HEK293 (cell line): ENCODE data around the gene JOSD2.
A peak's percentile ranks its signal among the peaks of the same experiment; 100 is the strongest.

ENCODE experiments used
- CTCF ChIA-PET: fragments of 350-600 bp; formaldehyde crosslinking; extraction: SDS; loops from one replicate; lab custom pipeline; 2021; ENCODE audit warnings: antibody characterized with exemption; lab: Yijun Ruan, JAX
- POLR2A ChIA-PET: fragments of 300-600 bp; formaldehyde crosslinking; extraction: SDS; loops from one replicate; lab custom pipeline; 2020; ENCODE audit warnings: antibody characterized with exemption, inconsistent platforms; lab: Yijun Ruan, JAX
- H3K27ac ChIP-seq: fragments of 200-500 bp; sonication (Bioruptor generic); 2 replicates; pipeline ENCODE4 v1.5.1; 2014; ENCODE audit warnings: low read depth, low read length, control low read depth, inconsistent platforms; ENCODE audit errors: extremely low read depth
- H3K36me3 ChIP-seq, 2 experiments: fragments of 200-500 bp in 1 of 2; sonication (Bioruptor generic) in 1 of 2; 1 replicate in 1 of 2; 2 replicates in 1 of 2; pipeline ENCODE4 v1.5.1; 2014 to 2017; ENCODE audit warnings: inconsistent platforms in 2 of 2, low read length in 2 of 2; ENCODE audit not compliant: control insufficient read depth in 2 of 2, insufficient read depth in 1 of 2
- H3K4me1 ChIP-seq: fragments of 200-500 bp; sonication (Bioruptor generic); 2 replicates; pipeline ENCODE4 v1.5.1; 2014; ENCODE audit warnings: mild to moderate bottlenecking, low read length, inconsistent platforms; ENCODE audit not compliant: control insufficient read depth, insufficient read depth
- H3K4me3 ChIP-seq: 2 replicates; pipeline ENCODE4 v1.5.1; 2011; ENCODE audit warnings: low read depth, mild to moderate bottlenecking, control low read depth, low read length, moderate library complexity
- H3K9me3 ChIP-seq: fragments of 200-500 bp; sonication (Bioruptor generic); 2 replicates; pipeline ENCODE4 v1.5.1; 2014; ENCODE audit warnings: low read depth, low read length, inconsistent platforms; ENCODE audit not compliant: control insufficient read depth, insufficient read depth
- GLIS1 ChIP-seq: fragments of 450-650 bp; formaldehyde crosslinking; IDR thresholded peaks from 2 replicates; pipeline ENCODE4 v1.5.1; 2016; ENCODE audit warnings: missing biosample characterization, missing genetic modification characterization
- IKZF3 ChIP-seq: fragments of 450-650 bp; IDR thresholded peaks from 2 replicates; pipeline ENCODE4 v1.5.0; 2018; ENCODE audit warnings: missing biosample characterization, mild to moderate bottlenecking, missing genetic modification characterization, moderate library complexity
- KLF17 ChIP-seq: fragments of 450-650 bp; formaldehyde crosslinking; IDR thresholded peaks from 2 replicates; pipeline ENCODE4 v1.5.1; 2016; ENCODE audit warnings: missing biosample characterization, missing genetic modification characterization
- MYNN ChIP-seq: fragments of 450-650 bp; formaldehyde crosslinking; IDR thresholded peaks from 2 replicates; pipeline ENCODE4 v1.5.1; 2016; ENCODE audit warnings: missing biosample characterization, missing genetic modification characterization, borderline replicate concordance
- MZF1 ChIP-seq: fragments of 450-650 bp; formaldehyde crosslinking; IDR thresholded peaks from 2 replicates; pipeline ENCODE4 v1.5.1; 2017; ENCODE audit warnings: missing biosample characterization, missing genetic modification characterization, borderline replicate concordance
- PATZ1 ChIP-seq: fragments of 450-650 bp; formaldehyde crosslinking; IDR thresholded peaks from 2 replicates; pipeline ENCODE4 v1.5.1; 2016; ENCODE audit warnings: missing biosample characterization, missing genetic modification characterization
- SCRT1 ChIP-seq: fragments of 450-650 bp; formaldehyde crosslinking; IDR thresholded peaks from 2 replicates; pipeline ENCODE4 v1.5.1; 2016; ENCODE audit warnings: missing biosample characterization, missing genetic modification characterization, borderline replicate concordance
- SCRT2 ChIP-seq: fragments of 450-650 bp; formaldehyde crosslinking; IDR thresholded peaks from 2 replicates; pipeline ENCODE4 v1.5.1; 2016; ENCODE audit warnings: missing biosample characterization, missing genetic modification characterization
- ZIC2 ChIP-seq: fragments of 450-650 bp; formaldehyde crosslinking; IDR thresholded peaks from 2 replicates; pipeline ENCODE4 v1.5.1; 2016; ENCODE audit warnings: missing biosample characterization, missing genetic modification characterization
- ZNF311 ChIP-seq: fragments of 450-650 bp; formaldehyde crosslinking; IDR thresholded peaks from 2 replicates; pipeline ENCODE4 v1.5.1; 2017; ENCODE audit warnings: missing biosample characterization, missing genetic modification characterization, borderline replicate concordance
- ZNF335 ChIP-seq: fragments of 450-650 bp; formaldehyde crosslinking; conservative IDR thresholded peaks from 2 replicates; pipeline ENCODE4 v1.5.1; 2016; ENCODE audit warnings: missing biosample characterization, missing genetic modification characterization
- ZNF341 ChIP-seq: fragments of 450-650 bp; formaldehyde crosslinking; IDR thresholded peaks from 2 replicates; pipeline ENCODE4; 2016; ENCODE audit warnings: low read depth, missing biosample characterization, missing genetic modification characterization
- ZNF394 ChIP-seq: fragments of 450-650 bp; formaldehyde crosslinking; IDR thresholded peaks from 2 replicates; pipeline ENCODE4 v1.5.1; 2016; ENCODE audit warnings: missing biosample characterization, missing genetic modification characterization, mild to moderate bottlenecking, moderate library complexity, borderline replicate concordance
- ZNF433 ChIP-seq: fragments of 450-650 bp; formaldehyde crosslinking; IDR thresholded peaks from 2 replicates; pipeline ENCODE4 v1.5.1; 2016; ENCODE audit warnings: missing biosample characterization, missing genetic modification characterization, low read depth
- ZNF521 ChIP-seq: fragments of 450-650 bp; formaldehyde crosslinking; IDR thresholded peaks from 2 replicates; pipeline ENCODE4 v1.5.1; 2017; ENCODE audit warnings: missing biosample characterization, mild to moderate bottlenecking, missing genetic modification characterization
- ZNF544 ChIP-seq: fragments of 450-650 bp; formaldehyde crosslinking; IDR thresholded peaks from 2 replicates; pipeline ENCODE4 v1.5.0; 2017; ENCODE audit warnings: missing biosample characterization, missing genetic modification characterization

Gene JOSD2

GRCh38 chr19:50512999-50513745 is 2.2 kb upstream of the JOSD2 start (continued):
- peak; percentile 50 for TF ChIP-seq PATZ1

GRCh38 chr19:50512112-50512998 is 1.4 kb upstream of the JOSD2 start:
- CTCF ChIA-PET = interaction anchor here (0.9 to 2.7 kb wide), 4 partner anchors 16 to 144 kb away, joined by 3 to 11 read pairs (median 6); no protein-coding TSS in a partner anchor
- TF ChIP-seq ZNF433 = no peak
- no peak for TF ChIP-seq IKZF3 (tag by site-specific recombination)
- no peak for TF ChIP-seq ZNF311 (tag by site-specific recombination)
- TF ChIP-seq ZNF335 (tag by site-specific recombination) = no peak
- no peak for TF ChIP-seq ZNF544
- no peak for TF ChIP-seq ZNF341 (tag by site-specific recombination)
- peak; percentile 17; the same call in 1 of the 2 replicates for TF ChIP-seq ZIC2 (tag by site-specific recombination)
- no peak for TF ChIP-seq ZNF394
- TF ChIP-seq KLF17 (tag by site-specific recombination) = no peak
- 0 out of 2 replicates have a peak, but pooled peaks have one; percentile 17 for TF ChIP-seq GLIS1 (tag by site-specific recombination)
- no peaks in the 10 kb centered on the region for H3K36me3 ChIP-seq
- no peaks in the 10 kb centered on the region for H3K9me3 ChIP-seq
- H3K4me1 ChIP-seq = peaks cover 5% of the 10 kb centered on the region
- POLR2A ChIA-PET = interaction anchor here (0.7 to 1.5 kb wide), 3 partner anchors 33 to 157 kb away, joined by 3 to 7 read pairs (median 5); no protein-coding TSS in a partner anchor
- H3K4me3 ChIP-seq = no peak overlapping the region
- peak overlapping the region; percentile 76; the same call in 1 of the 2 replicates for H3K27ac ChIP-seq

GRCh38 chr19:50510700-50511068 is 307 bp downstream of the JOSD2 start:
- Histone ChIP-seq H3K36me3 (no peaks in the 10 kb centered on the region; a peak in 1 of 3 replicates), H3K27ac (peak overlapping the region; percentile 18; the same call in 1 of the 2 replicates), H3K9me3 (no peaks in the 10 kb centered on the region), H3K4me3 (peak overlapping the region; percentile 64), H3K4me1 (peaks cover 5% of the 10 kb centered on the region)
- CTCF ChIA-PET = interaction anchor here (0.8 to 2.7 kb wide), 6 partner anchors 24 to 142 kb away, joined by 3 to 6 read pairs (median 4); no protein-coding TSS in a partner anchor
- TF ChIP-seq MYNN (tag by site-specific recombination) (peak; percentile 98), PATZ1 (peak; percentile 12), ZNF521 (tag by site-specific recombination) (no peak), SCRT2 (tag by site-specific recombination) (peak; percentile 95), MZF1 (no peak), SCRT1 (peak; percentile 73)
- POLR2A ChIA-PET = interaction anchor here (0.5 to 1.7 kb wide), 18 partner anchors 9 to 1268 kb away, joined by 3 to 8 read pairs (median 4); partner anchors contain the start of gene KCNC3
